IMR-90 (cell line): ENCODE data around the gene POLR3G. TPM values are rescaled to one million over a fixed set of nuclear protein-coding genes. Genes with fewer than 3 reads are reported as not detected.

Source experiments
- ATAC-seq: fragments of 200-7000 bp; cut with Tn5 transposase; 2 replicates; pipeline ENCODE4 v1.9.1; 2020; ENCODE audit warnings: low read depth, mild to moderate bottlenecking, moderate library complexity
- BruUV-seq: library from RNA; stranded (reverse); fragments of 400-500 nt; replicated peaks from 2 replicates; lab custom pipeline; 2021; lab: Mats Ljungman, UMichigan
- CTCF ChIA-PET: fragments of 300-600 bp; formaldehyde crosslinking; extraction: SDS; loops from one replicate; lab custom pipeline; 2021; ENCODE audit warnings: antibody characterized with exemption; lab: Yijun Ruan, JAX
- POLR2A ChIA-PET: fragments of 300-600 bp; sonication (Branson Sonifier 250); formaldehyde crosslinking; loops from one replicate; lab custom pipeline; 2022; ENCODE audit warnings: antibody characterized with exemption; ENCODE audit not compliant: unreplicated experiment; lab: Charles Lee
- DNase-seq: peaks from one replicate; pipeline ENCODE4 v3.0.0; 2013
- H2AFZ ChIP-seq: replicated peaks from 2 replicates; pipeline ENCODE3; 2013; ENCODE audit warnings: low read length, mild to moderate bottlenecking; ENCODE audit not compliant: poor library complexity
- H2AK5ac ChIP-seq: 2 replicates; pipeline ENCODE4 v1.6.1; 2013; ENCODE audit warnings: low read depth, low read length, inconsistent platforms
- H2AK9ac ChIP-seq: replicated peaks from 2 replicates; pipeline ENCODE3; 2013; ENCODE audit warnings: mild to moderate bottlenecking, low read depth, low read length, moderate library complexity; ENCODE audit not compliant: poor library complexity
- H2BK120ac ChIP-seq: 2 replicates; pipeline ENCODE4 v1.6.1; 2013; ENCODE audit warnings: low read depth, low read length, inconsistent platforms
- H2BK15ac ChIP-seq: 3 replicates; pipeline ENCODE4 v1.6.1; 2013; ENCODE audit warnings: low read depth, low read length, inconsistent platforms
- H2BK20ac ChIP-seq: 2 replicates; pipeline ENCODE4 v1.6.1; 2013; ENCODE audit warnings: low read depth, mild to moderate bottlenecking, inconsistent platforms, low read length, moderate library complexity
- H2BK5ac ChIP-seq: 2 replicates; pipeline ENCODE4 v1.6.1; 2013; ENCODE audit warnings: mild to moderate bottlenecking, low read depth, low read length, inconsistent platforms; ENCODE audit not compliant: poor library complexity, severe bottlenecking
- H3K14ac ChIP-seq: replicated peaks from 2 replicates; pipeline ENCODE4 v1.6.1; 2013; ENCODE audit warnings: low read depth, low read length, inconsistent platforms
- H3K18ac ChIP-seq: 2 replicates; pipeline ENCODE4 v1.6.1; 2013; ENCODE audit warnings: low read depth, low read length, control low read depth
- H3K23ac ChIP-seq: 2 replicates; pipeline ENCODE4 v1.6.1; 2013; ENCODE audit warnings: low read depth, low read length, inconsistent platforms
- H3K27ac ChIP-seq: 2 replicates; pipeline ENCODE4 v1.5.1; 2013; ENCODE audit warnings: mild to moderate bottlenecking, control low read depth, low read length; ENCODE audit not compliant: insufficient read depth
- H3K27me3 ChIP-seq: 2 replicates; pipeline ENCODE4 v1.6.1; 2013; ENCODE audit warnings: low read length; ENCODE audit not compliant: control insufficient read depth, insufficient read depth
- H3K36me3 ChIP-seq: 2 replicates; pipeline ENCODE4 v1.6.1; 2013; ENCODE audit warnings: low read length, mixed read lengths; ENCODE audit not compliant: control insufficient read depth, insufficient read depth
- H3K4ac ChIP-seq: 2 replicates; pipeline ENCODE4 v1.6.1; 2013; ENCODE audit warnings: low read depth, low read length, inconsistent platforms
- H3K4me1 ChIP-seq: 2 replicates; pipeline ENCODE4 v1.6.1; 2013; ENCODE audit warnings: low read length, mixed read lengths; ENCODE audit not compliant: control insufficient read depth, insufficient read depth
- H3K4me2 ChIP-seq: 2 replicates; pipeline ENCODE4 v1.6.1; 2013; ENCODE audit warnings: low read depth, mild to moderate bottlenecking, control low read depth, low read length, moderate library complexity
- H3K4me3 ChIP-seq: 2 replicates; pipeline ENCODE4 v1.5.1; 2013; ENCODE audit warnings: low read depth, mild to moderate bottlenecking, control low read depth, low read length, moderate library complexity; ENCODE audit not compliant: insufficient read depth
- H3K56ac ChIP-seq: 2 replicates; pipeline ENCODE4 v1.6.1; 2013; ENCODE audit warnings: low read length, inconsistent platforms; ENCODE audit not compliant: insufficient read depth; ENCODE audit errors: extremely low read depth
- H3K79me1 ChIP-seq, 2 experiments: 2 replicates each; pipeline ENCODE4 v1.6.1; 2013; ENCODE audit warnings: low read length in 2 of 2, inconsistent platforms in 1 of 2, low read depth in 1 of 2
- H3K9ac ChIP-seq: 2 replicates; pipeline ENCODE4 v1.6.1; 2013; ENCODE audit warnings: low read depth, low read length, control low read depth
- H3K9me1 ChIP-seq: 2 replicates; pipeline ENCODE4 v1.6.1; 2013; ENCODE audit warnings: low read length, inconsistent platforms; ENCODE audit not compliant: insufficient read depth
- H3K9me3 ChIP-seq: 2 replicates; pipeline ENCODE4 v1.6.1; 2013; ENCODE audit warnings: low read length; ENCODE audit not compliant: control insufficient read depth, insufficient read depth
- H4K20me1 ChIP-seq: 2 replicates; pipeline ENCODE4 v1.6.1; 2013; ENCODE audit warnings: low read length, inconsistent platforms; ENCODE audit not compliant: insufficient read depth
- H4K5ac ChIP-seq: 2 replicates; pipeline ENCODE4 v1.6.1; 2013; ENCODE audit warnings: mild to moderate bottlenecking, low read depth, low read length, control low read depth
- H4K8ac ChIP-seq, 2 experiments: 2 replicates each; pipeline ENCODE4 v1.6.1; 2013; ENCODE audit warnings: low read depth in 2 of 2, low read length in 2 of 2, control low read depth in 1 of 2, inconsistent platforms in 1 of 2
- H4K91ac ChIP-seq: 2 replicates; pipeline ENCODE4 v1.6.1; 2013; ENCODE audit warnings: low read depth, low read length, inconsistent platforms; ENCODE audit not compliant: insufficient read depth
- CEBPB ChIP-seq: IDR thresholded peaks from 2 replicates; pipeline ENCODE4 v1.6.1; 2012; ENCODE audit warnings: low read depth, low read length, improper control_type of control experiment
- MAFK ChIP-seq: IDR thresholded peaks from 2 replicates; pipeline ENCODE4 v1.6.1; 2012; ENCODE audit warnings: low read depth, low read length, improper control_type of control experiment
- NFE2L2 ChIP-seq: fragments of 150-350 bp; IDR thresholded peaks from 2 replicates; pipeline ENCODE4 v1.6.1; 2016; ENCODE audit warnings: low read depth, mild to moderate bottlenecking, low read length
- POLR2A ChIP-seq: IDR thresholded peaks from 2 replicates; pipeline ENCODE4 v1.6.1; 2012; ENCODE audit warnings: mild to moderate bottlenecking, low read depth, low read length
- RAD21 ChIP-seq: IDR thresholded peaks from 2 replicates; pipeline ENCODE4 v1.6.1; 2012; ENCODE audit warnings: low read length, improper control_type of control experiment
- SMC3 ChIP-seq: fragments of 150-350 bp; IDR thresholded peaks from 2 replicates; pipeline ENCODE4 v1.6.1; 2016; ENCODE audit warnings: low read depth, mild to moderate bottlenecking, antibody characterized with exemption, low read length, moderate library complexity
- WGBS, 2 experiments: methylation state at CpG; one replicate each; pipeline versions ENCODE4 v1.1.5 to v1.1.7; 2013; ENCODE audit warnings: missing lambda C conversion rate in 2 of 2; ENCODE audit not compliant: insufficient read length in 1 of 2; ENCODE audit errors: extremely low coverage in 2 of 2; 5-methylcytosine and 5-hydroxymethylcytosine counted together
- dilution Hi-C: fragments of 300-500 bp; cut with HindIII; formaldehyde crosslinking; loops from one replicate; pipeline ENCODE4 v1.14.3; 2018; ENCODE audit warnings: low sequenced_read_pairs; ENCODE audit not compliant: unreplicated experiment
- in situ Hi-C: fragments of 300-500 bp; cut with MboI; formaldehyde crosslinking; loops from 3 replicates; pipeline ENCODE4 v1.14.3; 2019; ENCODE audit warnings: low sequenced_read_pairs, inconsistent platforms, mixed read lengths
- intact Hi-C: fragments of 100-400 bp; cut with micrococcal nuclease; formaldehyde crosslinking; loops from 2 replicates; pipeline ENCODE4 v1.10.0; 2022
- polyA plus RNA-seq, 3 experiments: library from polyadenylated mRNA; depleted of rRNA; stranded (reverse); fragments of >200 nt; gene quantifications; 2 replicates each; pipeline ENCODE4 v1.2.3, GENCODE V29; 2012; ENCODE audit warnings: low replicate concordance in 1 of 3
- total RNA-seq: library from RNA; depleted of rRNA; stranded (reverse); fragments of >200 nt; gene quantifications from 2 replicates; pipeline ENCODE4 v1.2.3, GENCODE V29; 2012
- TF ChIP-seq, protein P1 (sequence below): conservative IDR thresholded peaks from 2 replicates; pipeline ENCODE4 v1.5.1; 2012; ENCODE audit warnings: mild to moderate bottlenecking, low read depth, low read length, improper control_type of control experiment
- TF ChIP-seq, protein P2 (sequence below): fragments of 150-350 bp; IDR thresholded peaks from 2 replicates; pipeline ENCODE4 v1.6.1; 2017; ENCODE audit warnings: mild to moderate bottlenecking, antibody characterized with exemption, low read length, low read depth

The POLR3G gene
- total and polyA plus RNA-seq, 2 of the 4 experiments (the other 2 are of a cell fraction) = 10.6 to 11.6 TPM

DNA sequence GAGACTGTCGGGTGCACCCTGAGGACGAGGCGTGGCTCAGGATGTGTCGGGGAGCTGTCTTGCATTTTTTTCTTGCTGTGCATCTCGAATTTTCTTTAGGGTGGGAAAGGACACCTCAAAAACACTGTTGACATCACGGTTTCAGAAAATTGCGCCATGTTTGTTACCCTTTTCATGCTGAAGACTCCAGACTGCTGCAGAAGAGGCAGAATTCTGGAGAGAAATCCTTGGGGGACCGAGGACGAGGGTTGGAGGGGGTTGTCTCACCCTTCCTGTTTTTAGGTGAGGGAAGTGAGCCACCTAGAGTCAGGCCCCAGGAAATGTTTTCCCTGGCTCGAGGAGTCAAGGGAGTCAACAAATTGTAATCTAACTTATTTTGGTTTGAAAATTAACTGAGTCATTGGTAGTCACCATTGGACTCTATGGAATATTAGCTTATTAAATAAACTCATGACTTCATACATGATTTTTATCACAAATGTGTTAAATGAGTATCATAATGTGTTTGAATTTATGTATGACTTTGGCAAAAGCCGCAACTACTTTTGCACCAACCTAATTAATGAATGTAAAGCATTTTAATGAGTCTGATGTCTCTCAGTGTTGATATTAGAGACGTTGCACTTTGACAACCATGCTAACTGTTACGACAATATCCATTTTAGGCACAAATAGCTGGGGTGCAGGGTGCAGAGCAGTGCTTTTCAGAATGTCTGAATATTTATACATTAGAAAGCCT lies 55.4 kb downstream of the POLR3G start:
- peak overlapping the region; percentile 94 for H4K5ac ChIP-seq
- in situ Hi-C loops = loop anchor here (10.0 kb wide), 1 partner anchor 95 kb away; no protein-coding TSS in a partner anchor
- no TSS peak for BruUV-seq

More for the DNA sequence above, 55.4 kb downstream of the POLR3G start:
- intact Hi-C loops (loop anchor here (1.0 to 2.0 kb wide), 4 partner anchors 56 to 265 kb away; partner anchors contain the start of genes MBLAC2 and POLR3G), dilution Hi-C loops (no loop called here)
- peak overlapping the region; percentile 100 for H2AFZ ChIP-seq
- H3K27me3 ChIP-seq = peaks cover 7% of the 10 kb centered on the region; the same call in 1 of the 2 replicates
- H2BK15ac ChIP-seq = peak overlapping the region; percentile 17; the same call in 1 of the 3 replicates
- peak; percentile 74 for ATAC-seq
- H2BK20ac ChIP-seq = no peak overlapping the region
- ChIA-PET POLR2A (no interaction called here), CTCF (interaction anchor here (0.6 to 1.2 kb wide), 4 partner anchors 53 to 1606 kb away, joined by 3 to 4 read pairs (median 3); no protein-coding TSS in a partner anchor)
- peaks cover 2% of the 10 kb centered on the region; the same call in 1 of the 2 replicates for H4K20me1 ChIP-seq
- peak overlapping the region; percentile 95 for H3K23ac ChIP-seq
- H3K4me3 ChIP-seq = peak overlapping the region; percentile 97
- H3K18ac ChIP-seq = peak overlapping the region; percentile 92
- peak overlapping the region; percentile 96 for H3K56ac ChIP-seq
- peak overlapping the region; percentile 81 for H4K91ac ChIP-seq
- H2BK5ac ChIP-seq = peak overlapping the region; percentile 87
- WGBS, 2 experiments = no CpG with 5 or more reads among the region's 13 CpGs
- H2AK5ac ChIP-seq = peak overlapping the region; percentile 79; the same call in 1 of the 2 replicates
- H3K14ac ChIP-seq = peak overlapping the region; percentile 98
- H3K9me1 ChIP-seq = no peaks in the 10 kb centered on the region
- peak overlapping the region; percentile 56 to 93 for H4K8ac ChIP-seq
- peak overlapping the region; percentile 56 for H2BK120ac ChIP-seq
- H3K4me1 ChIP-seq = no peaks in the 10 kb centered on the region
- peak overlapping the region; percentile 96 for H3K9ac ChIP-seq
- H3K9me3 ChIP-seq = no peaks in the 10 kb centered on the region
- peak overlapping the region; percentile 92 for H3K27ac ChIP-seq
- peak; percentile 64 for TF ChIP-seq SMC3
- TF ChIP-seq, protein P1, sequence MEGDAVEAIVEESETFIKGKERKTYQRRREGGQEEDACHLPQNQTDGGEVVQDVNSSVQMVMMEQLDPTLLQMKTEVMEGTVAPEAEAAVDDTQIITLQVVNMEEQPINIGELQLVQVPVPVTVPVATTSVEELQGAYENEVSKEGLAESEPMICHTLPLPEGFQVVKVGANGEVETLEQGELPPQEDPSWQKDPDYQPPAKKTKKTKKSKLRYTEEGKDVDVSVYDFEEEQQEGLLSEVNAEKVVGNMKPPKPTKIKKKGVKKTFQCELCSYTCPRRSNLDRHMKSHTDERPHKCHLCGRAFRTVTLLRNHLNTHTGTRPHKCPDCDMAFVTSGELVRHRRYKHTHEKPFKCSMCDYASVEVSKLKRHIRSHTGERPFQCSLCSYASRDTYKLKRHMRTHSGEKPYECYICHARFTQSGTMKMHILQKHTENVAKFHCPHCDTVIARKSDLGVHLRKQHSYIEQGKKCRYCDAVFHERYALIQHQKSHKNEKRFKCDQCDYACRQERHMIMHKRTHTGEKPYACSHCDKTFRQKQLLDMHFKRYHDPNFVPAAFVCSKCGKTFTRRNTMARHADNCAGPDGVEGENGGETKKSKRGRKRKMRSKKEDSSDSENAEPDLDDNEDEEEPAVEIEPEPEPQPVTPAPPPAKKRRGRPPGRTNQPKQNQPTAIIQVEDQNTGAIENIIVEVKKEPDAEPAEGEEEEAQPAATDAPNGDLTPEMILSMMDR = peak; percentile 90
- TF ChIP-seq, protein P2, sequence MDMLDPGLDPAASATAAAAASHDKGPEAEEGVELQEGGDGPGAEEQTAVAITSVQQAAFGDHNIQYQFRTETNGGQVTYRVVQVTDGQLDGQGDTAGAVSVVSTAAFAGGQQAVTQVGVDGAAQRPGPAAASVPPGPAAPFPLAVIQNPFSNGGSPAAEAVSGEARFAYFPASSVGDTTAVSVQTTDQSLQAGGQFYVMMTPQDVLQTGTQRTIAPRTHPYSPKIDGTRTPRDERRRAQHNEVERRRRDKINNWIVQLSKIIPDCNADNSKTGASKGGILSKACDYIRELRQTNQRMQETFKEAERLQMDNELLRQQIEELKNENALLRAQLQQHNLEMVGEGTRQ = no peak
- TF ChIP-seq NFE2L2 = peak; percentile 35; the same call in 1 of the 2 replicates
- peak; percentile 83 for TF ChIP-seq RAD21
- no peak for TF ChIP-seq POLR2A
- TF ChIP-seq MAFK = no peak
- peak; percentile 44; the same call in 1 of the 2 replicates for TF ChIP-seq CEBPB
- peak overlapping the region; percentile 93 for H2AK9ac ChIP-seq
- H3K79me1 ChIP-seq = peaks cover 8 to 16% of the 10 kb centered on the region in 2 experiments; a peak in 3 of 4 replicates
- peak overlapping the region; percentile 94 for H3K4ac ChIP-seq
- peaks cover under 1% of the 10 kb centered on the region; the same call in 1 of the 2 replicates for H3K36me3 ChIP-seq
- peak; percentile 82 for DNase-seq
- H3K4me2 ChIP-seq = peak overlapping the region; percentile 88
